ENCODE measurements around the gene TRIM34.

DNA sequence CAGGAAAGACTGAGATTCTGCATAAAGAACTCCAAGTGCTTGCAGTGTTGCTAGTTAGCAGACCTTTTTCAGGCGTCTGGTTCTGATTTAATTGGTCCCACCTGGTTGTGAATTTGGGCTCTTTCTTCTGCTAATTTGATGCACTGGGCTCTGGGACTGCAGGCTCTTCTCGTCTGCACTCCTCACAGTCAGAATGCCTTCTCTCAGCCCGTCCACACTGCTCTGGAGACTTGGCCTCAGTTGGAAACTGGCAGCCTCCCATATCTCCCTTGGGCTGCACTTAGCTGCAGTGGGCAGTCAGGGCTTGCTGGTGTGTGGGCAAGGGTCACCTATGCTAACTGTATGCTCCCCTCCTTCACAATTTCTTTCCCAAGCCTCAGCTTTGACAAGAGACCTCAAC, 26.8 kb upstream of the TRIM34 start:
- no peak for TF ChIP-seq EZH2 (IDR thresholded peaks at IDR 0.05; ENCODE audit: insufficient read depth, low read length)
- TF ChIP-seq, protein P1, sequence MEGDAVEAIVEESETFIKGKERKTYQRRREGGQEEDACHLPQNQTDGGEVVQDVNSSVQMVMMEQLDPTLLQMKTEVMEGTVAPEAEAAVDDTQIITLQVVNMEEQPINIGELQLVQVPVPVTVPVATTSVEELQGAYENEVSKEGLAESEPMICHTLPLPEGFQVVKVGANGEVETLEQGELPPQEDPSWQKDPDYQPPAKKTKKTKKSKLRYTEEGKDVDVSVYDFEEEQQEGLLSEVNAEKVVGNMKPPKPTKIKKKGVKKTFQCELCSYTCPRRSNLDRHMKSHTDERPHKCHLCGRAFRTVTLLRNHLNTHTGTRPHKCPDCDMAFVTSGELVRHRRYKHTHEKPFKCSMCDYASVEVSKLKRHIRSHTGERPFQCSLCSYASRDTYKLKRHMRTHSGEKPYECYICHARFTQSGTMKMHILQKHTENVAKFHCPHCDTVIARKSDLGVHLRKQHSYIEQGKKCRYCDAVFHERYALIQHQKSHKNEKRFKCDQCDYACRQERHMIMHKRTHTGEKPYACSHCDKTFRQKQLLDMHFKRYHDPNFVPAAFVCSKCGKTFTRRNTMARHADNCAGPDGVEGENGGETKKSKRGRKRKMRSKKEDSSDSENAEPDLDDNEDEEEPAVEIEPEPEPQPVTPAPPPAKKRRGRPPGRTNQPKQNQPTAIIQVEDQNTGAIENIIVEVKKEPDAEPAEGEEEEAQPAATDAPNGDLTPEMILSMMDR (IDR thresholded peaks at IDR 0.05; ENCODE audit: insufficient read depth, low read depth, low read length): no peak

Data from astrocyte (in vitro differentiated cells and primary cell).